ENCODE results near the gene SSBP3. TPM values are rescaled to one million over a fixed set of nuclear protein-coding genes. Genes with fewer than 3 reads are reported as not detected.

The SSBP3 gene
- total and polyA plus RNA-seq, 5 donors = 25.4 to 55.8 (median 32.5) TPM

GRCh38 chr1:54280651-54281050 lies 125.5 kb downstream of the SSBP3 start:
- Histone ChIP-seq H3K4me1 (ENCODE audit: control insufficient read depth, insufficient read depth, low read length) (peaks cover 30% of the 10 kb centered on the region), H3K27me3 (ENCODE audit: control insufficient read depth, insufficient read depth) (no peaks in the 10 kb centered on the region), H3K9me3 (ENCODE audit: control insufficient read depth, low read length) (no peaks in the 10 kb centered on the region), H3K4me3 (ENCODE audit: low read length) (no peak overlapping the region), H3K27ac (ENCODE audit: low read length) (no peak overlapping the region)
- 92% methylated on average over 12 of the region's 12 CpGs for WGBS
- DNase-seq = peak in 1 of 3 donors; percentile 18
- no peak for ATAC-seq
- intact Hi-C loops (cut with DNase I) = no loop called here

DNA sequence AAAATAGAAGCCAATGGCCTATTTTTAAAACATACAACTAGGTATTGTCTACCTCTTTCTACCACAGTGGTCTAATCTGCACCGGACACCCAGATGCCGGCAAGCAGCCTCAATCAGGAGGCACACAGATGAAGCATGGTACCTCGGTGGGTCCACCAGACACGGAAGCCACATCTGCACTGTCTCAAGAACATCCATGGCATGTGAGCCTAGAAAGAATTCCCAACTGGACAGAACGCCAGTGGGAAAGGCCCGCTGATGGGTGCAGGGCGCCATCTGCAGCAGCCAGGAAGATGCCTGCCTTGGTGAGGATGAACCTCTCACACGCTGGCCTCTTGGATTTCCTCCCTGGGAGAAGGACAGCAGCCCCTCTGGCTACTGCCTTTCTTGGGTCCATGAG lies 126.7 kb downstream of the SSBP3 start:
- no peak overlapping the region for H3K4me3 ChIP-seq (ENCODE audit: low read length)
- H3K9me3 ChIP-seq (ENCODE audit: control insufficient read depth, low read length) = no peaks in the 10 kb centered on the region
- ATAC-seq = no peak
- no peak overlapping the region for H3K27ac ChIP-seq (ENCODE audit: low read length)
- H3K27me3 ChIP-seq (ENCODE audit: control insufficient read depth, insufficient read depth) = no peaks in the 10 kb centered on the region
- H3K4me1 ChIP-seq (ENCODE audit: control insufficient read depth, insufficient read depth, low read length) = peaks cover 41% of the 10 kb centered on the region
- WGBS = 95% methylated on average over 8 of the region's 8 CpGs
- intact Hi-C loops (cut with DNase I) = loop anchor here in 2 of 4 donors (10.0 kb wide), 2 partner anchors 155 to 205 kb away; no protein-coding TSS in a partner anchor
- peak in 1 of 3 donors; percentile 30 for DNase-seq

GRCh38 chr1:54278941-54279422 lies 127.2 kb downstream of the SSBP3 start:
- intact Hi-C loops (cut with DNase I) = loop anchor here in 2 of 4 donors (10.0 kb wide), 2 partner anchors 154 to 206 kb away; no protein-coding TSS in a partner anchor
- Histone ChIP-seq H3K4me3 (ENCODE audit: low read length) (no peak overlapping the region), H3K4me1 (ENCODE audit: control insufficient read depth, insufficient read depth, low read length) (peaks cover 43% of the 10 kb centered on the region), H3K27ac (ENCODE audit: low read length) (peak overlapping the region; percentile 43), H3K9me3 (ENCODE audit: control insufficient read depth, low read length) (no peaks in the 10 kb centered on the region), H3K27me3 (ENCODE audit: control insufficient read depth, insufficient read depth) (no peaks in the 10 kb centered on the region)
- ATAC-seq (no peak), DNase-seq (peak in 1 of 3 donors; percentile 36)
- WGBS = 65% methylated on average over 9 of the region's 9 CpGs

GRCh38 chr1:54277451-54278341 lies 128.5 kb downstream of the SSBP3 start:
- Histone ChIP-seq H3K4me3 (ENCODE audit: low read length) (no peak overlapping the region), H3K27me3 (ENCODE audit: control insufficient read depth, insufficient read depth) (no peaks in the 10 kb centered on the region), H3K4me1 (ENCODE audit: control insufficient read depth, insufficient read depth, low read length) (peaks cover 51% of the 10 kb centered on the region), H3K9me3 (ENCODE audit: control insufficient read depth, low read length) (no peaks in the 10 kb centered on the region), H3K27ac (ENCODE audit: low read length) (peak overlapping the region; percentile 75)
- ATAC-seq (no peak), DNase-seq (peak in 1 of 3 donors; percentile 83)
- 36% methylated on average over 4 of the region's 4 CpGs for WGBS
- intact Hi-C loops (cut with DNase I) = loop anchor here in 2 of 4 donors (10.0 kb wide), 2 partner anchors 153 to 207 kb away; no protein-coding TSS in a partner anchor

- Histone ChIP-seq H3K4me3 (ENCODE audit: low read length) (no peak overlapping the region), H3K27ac (ENCODE audit: low read length) (peak overlapping the region; percentile 60), H3K27me3 (ENCODE audit: control insufficient read depth, insufficient read depth) (no peaks in the 10 kb centered on the region), H3K9me3 (ENCODE audit: control insufficient read depth, low read length) (no peaks in the 10 kb centered on the region), H3K4me1 (ENCODE audit: control insufficient read depth, insufficient read depth, low read length) (peaks cover 53% of the 10 kb centered on the region)
- intact Hi-C loops (cut with DNase I) = loop anchor here in 2 of 4 donors (10.0 kb wide), 2 partner anchors 152 to 208 kb away; no protein-coding TSS in a partner anchor
- ATAC-seq (peak; percentile 3 to 12), DNase-seq (no peak)
- WGBS = 74% methylated on average over 11 of the region's 11 CpGs
These were observed 129.4 kb downstream of the SSBP3 start for GRCh38 chr1:54276617-54277450.

GRCh38 chr1:54275349-54275748 lies 130.8 kb downstream of the SSBP3 start:
- peak; percentile 68 to 76 for ATAC-seq
- intact Hi-C loops (cut with DNase I) = loop anchor here in 2 of 4 donors (10.0 kb wide), 2 partner anchors 151 to 209 kb away; no protein-coding TSS in a partner anchor
- H3K4me1 ChIP-seq (ENCODE audit: control insufficient read depth, insufficient read depth, low read length) = peaks cover 53% of the 10 kb centered on the region
- H3K9me3 ChIP-seq (ENCODE audit: control insufficient read depth, low read length) = no peaks in the 10 kb centered on the region
- H3K27ac ChIP-seq (ENCODE audit: low read length) = peak overlapping the region; percentile 67
- H3K4me3 ChIP-seq (ENCODE audit: low read length) = no peak overlapping the region
- H3K27me3 ChIP-seq (ENCODE audit: control insufficient read depth, insufficient read depth) = no peaks in the 10 kb centered on the region
- DNase-seq = peak; percentile 82 to 90 (median 89)
- WGBS = 26% methylated on average over 3 of the region's 3 CpGs

DNA sequence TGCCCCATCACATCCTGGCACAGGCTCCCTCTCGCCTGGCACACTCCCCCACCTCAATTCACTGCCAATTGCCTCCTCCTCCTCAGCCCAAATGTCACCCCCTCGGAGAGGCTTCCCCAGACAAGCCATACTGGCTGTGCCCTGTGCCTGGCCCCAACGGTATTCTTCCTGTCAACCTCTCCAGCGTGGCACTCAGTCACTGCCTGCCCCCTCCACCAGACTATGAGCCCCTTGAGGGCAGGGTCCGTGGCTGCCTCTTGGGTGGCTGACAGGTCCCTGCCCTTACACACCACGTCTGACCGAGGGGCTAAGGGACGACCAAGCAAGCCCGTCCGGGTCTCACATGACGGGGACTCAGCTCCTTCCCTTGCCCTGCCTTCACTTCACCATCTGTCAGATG lies 131.3 kb downstream of the SSBP3 start:
- WGBS = 47% methylated on average over 11 of the region's 11 CpGs
- Histone ChIP-seq H3K4me1 (ENCODE audit: control insufficient read depth, insufficient read depth, low read length) (peaks cover 53% of the 10 kb centered on the region), H3K27me3 (ENCODE audit: control insufficient read depth, insufficient read depth) (no peaks in the 10 kb centered on the region), H3K9me3 (ENCODE audit: control insufficient read depth, low read length) (no peaks in the 10 kb centered on the region), H3K27ac (ENCODE audit: low read length) (peak overlapping the region; percentile 81), H3K4me3 (ENCODE audit: low read length) (no peak overlapping the region)
- DNase-seq (peak in 1 of 3 donors; percentile 63), ATAC-seq (no peak)
- intact Hi-C loops (cut with DNase I) = loop anchor here in 2 of 4 donors (5.0 to 10.0 kb wide), 3 partner anchors 132 to 210 kb away; partner anchors contain the start of gene SSBP3 (in 1 of the 2)

- ATAC-seq (peak; percentile 7 to 14), DNase-seq (peak in 2 of 3 donors; percentile 68 to 70)
- H3K27me3 ChIP-seq (ENCODE audit: control insufficient read depth, insufficient read depth) = no peaks in the 10 kb centered on the region
- peak overlapping the region; percentile 81 for H3K27ac ChIP-seq (ENCODE audit: low read length)
- no peak overlapping the region for H3K4me3 ChIP-seq (ENCODE audit: low read length)
- peaks cover 52% of the 10 kb centered on the region for H3K4me1 ChIP-seq (ENCODE audit: control insufficient read depth, insufficient read depth, low read length)
- no peaks in the 10 kb centered on the region for H3K9me3 ChIP-seq (ENCODE audit: control insufficient read depth, low read length)
- intact Hi-C loops (cut with DNase I) = loop anchor here in 2 of 4 donors (5.0 to 10.0 kb wide), 3 partner anchors 133 to 210 kb away; partner anchors contain the start of gene SSBP3 (in 1 of the 2)
- 64% methylated on average over 8 of the region's 8 CpGs for WGBS
These were observed 131.7 kb downstream of the SSBP3 start for GRCh38 chr1:54274448-54274847.

- no peaks in the 10 kb centered on the region for H3K27me3 ChIP-seq (ENCODE audit: control insufficient read depth, insufficient read depth)
- H3K9me3 ChIP-seq (ENCODE audit: control insufficient read depth, low read length) = no peaks in the 10 kb centered on the region
- 75% methylated on average over 5 of the region's 5 CpGs for WGBS
- intact Hi-C loops (cut with DNase I) = loop anchor here in 2 of 4 donors (5.0 to 10.0 kb wide), 3 partner anchors 134 to 211 kb away; partner anchors contain the start of gene SSBP3 (in 1 of the 2)
- peak overlapping the region; percentile 81 for H3K27ac ChIP-seq (ENCODE audit: low read length)
- DNase-seq (peak; percentile 58 to 77 (median 75)), ATAC-seq (peak; percentile 20 to 53)
- H3K4me1 ChIP-seq (ENCODE audit: control insufficient read depth, insufficient read depth, low read length) = peaks cover 48% of the 10 kb centered on the region
- H3K4me3 ChIP-seq (ENCODE audit: low read length) = no peak overlapping the region
These were observed 132.4 kb downstream of the SSBP3 start for GRCh38 chr1:54273795-54274163.

DNA sequence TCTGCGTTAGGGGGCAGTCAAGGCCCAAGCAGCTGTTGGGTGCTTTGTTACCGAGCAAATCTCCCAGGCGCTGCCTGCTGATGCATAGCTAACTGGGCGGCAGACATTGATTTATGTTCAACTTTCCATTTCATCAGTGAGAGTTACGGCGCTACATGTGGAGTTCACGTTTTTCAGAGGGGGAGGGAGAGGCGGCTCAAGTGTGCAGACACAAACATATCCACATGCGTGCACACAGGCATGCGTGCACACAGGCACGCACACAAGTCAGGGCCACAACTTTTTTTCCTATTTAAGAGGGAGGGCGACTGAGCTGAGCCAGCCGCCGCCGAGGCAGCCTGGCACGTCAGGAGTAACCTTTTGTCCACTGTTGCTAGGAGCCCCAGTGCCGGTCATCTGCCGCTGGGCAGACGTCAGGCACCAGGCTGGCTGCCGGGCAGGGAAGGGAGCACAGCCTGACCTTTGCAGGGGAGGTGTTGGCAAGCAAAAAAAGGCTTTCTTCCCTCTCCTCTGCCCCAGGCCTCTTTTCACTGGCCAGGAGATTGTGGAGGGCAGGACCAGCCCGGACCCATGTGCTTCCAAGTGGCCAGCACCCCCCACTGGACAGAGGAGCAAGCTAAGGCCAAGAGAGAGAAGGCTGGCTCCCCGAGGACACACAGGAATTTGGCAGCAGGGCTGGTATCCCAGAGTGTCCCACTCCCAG lies 133.0 kb downstream of the SSBP3 start:
- Histone ChIP-seq H3K4me1 (ENCODE audit: control insufficient read depth, insufficient read depth, low read length) (peaks cover 43% of the 10 kb centered on the region), H3K27ac (ENCODE audit: low read length) (peak overlapping the region; percentile 81), H3K4me3 (ENCODE audit: low read length) (no peak overlapping the region), H3K9me3 (ENCODE audit: control insufficient read depth, low read length) (no peaks in the 10 kb centered on the region), H3K27me3 (ENCODE audit: control insufficient read depth, insufficient read depth) (no peaks in the 10 kb centered on the region)
- intact Hi-C loops (cut with DNase I) = loop anchor here in 2 of 4 donors (5.0 to 10.0 kb wide), 3 partner anchors 134 to 212 kb away; partner anchors contain the start of gene SSBP3 (in 1 of the 2)
- DNase-seq (peak; percentile 79 to 86 (median 79)), ATAC-seq (peak; percentile 53 to 76)
- 54% methylated on average over 22 of the region's 22 CpGs for WGBS
